HTR-8/SVneo (cell line): Measurements from ENCODE around the gene SNF8.

ENCODE experiments used
- DNase-seq: peaks from one replicate; pipeline ENCODE4 v3.0.0; 2011; ENCODE audit warnings: low spot score, mixed read lengths; ENCODE audit not compliant: insufficient read length
- FAIRE-seq: peaks from 2 replicates; lab custom pipeline; 2011; peaks lifted over from hg19 to GRCh38; lab: Jason Lieb, UNC

The SNF8 gene

DNA sequence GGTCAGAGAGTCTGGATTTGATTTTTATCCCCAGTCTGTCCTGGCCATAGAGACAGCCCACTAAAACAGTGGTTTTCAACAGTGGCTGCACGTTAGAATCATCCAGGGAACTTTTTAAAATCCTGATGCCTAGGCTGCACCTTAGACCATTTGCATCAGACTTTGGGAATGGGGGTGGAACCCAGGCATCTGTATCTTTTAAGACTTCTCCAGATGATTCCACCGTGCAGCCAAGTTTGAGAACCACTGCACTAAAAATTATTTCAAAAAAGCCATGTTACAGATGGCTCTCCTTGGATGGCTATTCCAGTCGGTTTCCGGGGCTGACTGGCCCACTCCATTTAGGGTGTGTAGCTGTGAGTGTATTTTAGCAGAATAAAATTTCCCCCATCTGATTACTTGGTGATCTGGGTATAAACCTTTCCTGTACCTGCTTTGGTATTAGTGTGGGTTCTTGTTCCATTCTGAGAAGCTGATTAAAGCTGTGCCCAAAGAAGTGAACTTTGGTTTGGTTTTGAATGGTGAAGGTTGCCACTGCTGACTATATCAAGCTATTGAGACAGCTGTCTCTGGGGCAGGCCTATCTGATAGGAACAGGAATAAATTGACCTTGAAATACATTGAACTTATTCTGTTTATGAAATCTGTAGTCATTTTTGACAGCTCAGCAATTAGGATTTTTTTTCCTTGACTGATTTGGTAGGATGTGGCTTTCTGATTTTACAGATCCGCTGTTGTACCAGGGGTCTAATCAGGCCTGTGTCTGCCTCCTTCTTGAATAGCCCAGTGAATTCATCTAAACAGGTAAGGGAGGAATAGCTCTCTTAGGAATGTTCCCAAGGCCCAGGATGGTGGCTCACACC, 50.8 kb downstream of the SNF8 start:
- FAIRE-seq = no peak
- DNase-seq = no peak

- FAIRE-seq = no peak
Measured at GRCh38 chr17:48892940-48893645, 51.5 kb downstream of the SNF8 start.

DNA sequence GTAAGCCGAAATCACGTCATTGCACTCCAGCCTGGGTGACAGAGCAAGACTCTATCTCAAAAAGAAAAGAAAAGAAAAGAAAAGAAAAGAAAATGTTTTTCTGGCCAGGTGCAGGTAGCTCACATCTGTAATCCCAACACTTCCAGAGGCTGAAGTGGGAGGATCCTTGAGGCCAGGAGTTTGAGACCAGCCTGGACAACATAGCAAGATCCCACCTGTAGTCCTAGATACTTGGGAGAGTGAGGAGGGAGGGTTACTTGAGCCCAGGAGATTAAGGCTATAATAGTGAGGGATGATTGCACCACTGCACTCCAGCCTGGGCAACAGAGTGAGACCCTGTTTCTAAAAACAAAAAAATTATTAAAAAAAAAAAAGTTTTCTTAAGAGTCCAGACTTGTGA, 54.6 kb downstream of the SNF8 start:
- DNase-seq = no peak
- no peak for FAIRE-seq

More at GRCh38 chr17:48892940-48893645, 51.5 kb downstream of the SNF8 start:
- DNase-seq = no peak

GRCh38 chr17:48883171-48883570, 61.5 kb downstream of the SNF8 start:
- FAIRE-seq (no peak), DNase-seq (no peak)

DNA sequence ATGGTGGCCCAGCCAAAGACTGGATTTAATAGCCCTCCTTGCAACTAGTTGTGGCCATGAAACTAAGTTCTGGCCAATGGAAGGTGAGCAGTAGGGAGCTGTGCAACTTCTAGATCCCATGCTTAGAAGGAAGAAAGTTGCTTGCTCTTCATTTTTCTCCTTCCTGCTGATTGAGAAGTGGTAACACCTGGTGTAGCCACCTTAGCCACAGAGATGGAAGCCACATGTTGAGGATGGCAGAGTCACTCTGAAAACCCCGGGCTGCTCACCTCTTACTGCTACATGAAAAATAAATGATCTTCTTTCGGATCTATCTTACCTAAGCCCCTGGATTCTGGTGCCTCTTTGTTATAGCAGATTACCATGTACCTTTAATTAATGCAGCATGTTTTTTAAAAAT, 62.4 kb downstream of the SNF8 start:
- FAIRE-seq = no peak

More for the DNA sequence above, 62.4 kb downstream of the SNF8 start:
- DNase-seq = no peak
